Stomach smooth muscle (tissue), 2 donors: ENCODE results near the gene EMILIN2.

Source experiments
- H3K27ac ChIP-seq: one replicate; pipeline ENCODE4 v1.7.0; 2013; ENCODE audit warnings: mild to moderate bottlenecking, low read length, inconsistent platforms
- H3K27me3 ChIP-seq, 2 donors: one replicate each; pipeline ENCODE4 v1.7.0; 2013; ENCODE audit warnings: low read length in 2 of 2; ENCODE audit not compliant: insufficient read depth in 2 of 2, control insufficient read depth in 1 of 2
- H3K36me3 ChIP-seq, 2 donors: one replicate each; pipeline ENCODE4 v1.7.0; 2013; ENCODE audit warnings: low read length in 2 of 2; ENCODE audit not compliant: control insufficient read depth in 2 of 2, insufficient read depth in 2 of 2
- H3K4me1 ChIP-seq: one replicate; pipeline ENCODE4 v1.7.0; 2013; ENCODE audit warnings: low read length; ENCODE audit not compliant: control insufficient read depth, insufficient read depth
- H3K4me3 ChIP-seq, 2 donors: one replicate each; pipeline ENCODE4 v1.7.0; 2013; ENCODE audit warnings: low read length in 2 of 2
- H3K9ac ChIP-seq, 2 donors: one replicate each; pipeline ENCODE4 v1.7.0; 2013; ENCODE audit warnings: low read length in 2 of 2, mild to moderate bottlenecking in 1 of 2
- H3K9me3 ChIP-seq, 2 donors: one replicate each; pipeline ENCODE4 v1.7.0; 2013; ENCODE audit warnings: low read length in 2 of 2; ENCODE audit not compliant: control insufficient read depth in 2 of 2
- donor health status: healthy.
- donor health status: Pancreatic carcinoma.

Gene EMILIN2

DNA sequence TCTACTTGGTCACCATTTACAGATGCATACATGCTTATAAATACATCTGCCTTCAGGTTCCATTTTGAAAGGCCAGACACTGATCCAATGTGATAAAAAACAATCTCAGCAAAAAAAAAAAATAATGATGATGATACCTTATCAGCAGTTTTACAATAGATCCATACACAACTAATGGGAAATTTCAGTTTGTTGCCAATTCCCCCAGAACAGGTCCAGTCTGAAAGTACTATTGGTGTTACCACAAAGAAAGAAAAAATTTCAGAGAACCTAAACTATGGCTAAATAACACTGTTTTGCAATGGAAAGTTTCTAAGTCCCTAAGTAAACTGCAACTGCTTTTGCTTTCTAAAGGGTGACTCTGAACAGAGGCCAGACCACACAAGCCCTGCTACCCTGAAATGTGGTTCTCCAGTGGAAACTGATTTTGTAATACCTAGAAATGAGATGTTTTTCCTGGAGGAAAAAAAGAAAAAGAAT, 112.1 kb downstream of the EMILIN2 start:
- Histone ChIP-seq H3K4me1 (peaks cover 6% of the 10 kb centered on the region), H3K27ac (no peak overlapping the region), H3K36me3 (peaks cover 0 to 2% of the 10 kb centered on the region in 2 donors), H3K9me3 (no peaks in the 10 kb centered on the region), H3K4me3 (no peak overlapping the region), H3K27me3 (no peaks in the 10 kb centered on the region), H3K9ac (no peak overlapping the region)

DNA sequence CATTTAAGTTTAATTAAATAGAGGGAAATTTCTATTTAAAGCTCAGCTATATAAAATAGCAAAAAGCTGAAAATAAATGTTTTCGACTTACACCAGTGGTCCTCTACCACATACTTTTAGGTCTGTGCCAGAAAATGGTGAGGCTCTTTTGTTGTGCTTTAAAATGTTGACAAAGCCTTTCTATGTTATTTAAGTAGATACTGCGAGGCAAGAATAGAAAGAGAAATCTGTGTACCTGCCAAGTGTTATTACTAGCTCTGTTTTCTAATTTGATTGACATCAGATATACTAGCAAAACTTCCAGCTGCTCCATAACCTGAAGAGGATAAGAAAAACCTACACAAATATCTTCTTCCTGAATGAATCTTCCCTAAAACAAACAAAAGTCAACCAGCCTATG, 112.5 kb downstream of the EMILIN2 start:
- H3K27ac ChIP-seq, result no peak overlapping the region
- no peak overlapping the region for H3K4me3 ChIP-seq
- H3K4me1 ChIP-seq, result peaks cover 6% of the 10 kb centered on the region

DNA sequence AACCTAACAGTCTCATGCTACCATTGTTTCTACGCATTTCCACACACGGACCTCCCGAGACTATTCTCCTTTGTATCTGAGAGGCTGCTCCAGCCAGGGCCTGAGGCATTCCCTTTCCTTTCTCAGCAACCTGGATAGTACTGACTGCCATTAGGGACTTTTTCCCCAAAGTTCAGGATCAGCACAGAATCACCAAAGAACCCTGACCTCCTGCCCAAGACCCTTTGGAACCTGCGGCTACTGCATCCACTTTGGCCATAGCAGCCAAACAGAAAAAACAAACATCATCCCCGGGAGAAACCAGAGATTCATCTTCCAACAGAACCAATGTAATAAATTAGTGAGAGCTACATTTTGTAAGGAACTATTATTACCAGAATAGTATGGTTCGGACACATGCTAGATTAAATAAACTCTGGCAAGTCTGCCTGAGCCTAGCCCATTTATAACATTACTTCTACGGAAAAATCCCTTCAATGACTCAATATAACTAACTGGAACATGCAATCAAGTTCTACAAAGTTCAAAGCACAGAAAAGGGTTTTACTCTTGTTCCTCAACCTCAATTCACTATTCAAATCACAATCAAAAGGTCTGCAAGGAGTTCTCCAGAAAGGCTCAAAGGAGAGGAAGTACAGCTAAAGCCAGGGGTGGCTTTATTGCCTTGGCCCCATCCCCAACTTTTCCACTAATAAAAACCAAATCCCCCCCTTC, 114.3 kb downstream of the EMILIN2 start:
- H3K27me3 ChIP-seq, result no peaks in the 10 kb centered on the region
- H3K9me3 ChIP-seq, result no peaks in the 10 kb centered on the region
- no peaks in the 10 kb centered on the region for H3K36me3 ChIP-seq
- H3K4me1 ChIP-seq, result peaks cover 6% of the 10 kb centered on the region
- no peak overlapping the region for H3K27ac ChIP-seq
- H3K9ac ChIP-seq, result no peak overlapping the region
- H3K4me3 ChIP-seq, result no peak overlapping the region

More for the DNA sequence above, 112.5 kb downstream of the EMILIN2 start:
- no peaks in the 10 kb centered on the region for H3K9me3 ChIP-seq
- no peaks in the 10 kb centered on the region for H3K27me3 ChIP-seq
- H3K36me3 ChIP-seq, result peaks cover 0 to 2% of the 10 kb centered on the region in 2 donors
- H3K9ac ChIP-seq, result no peak overlapping the region

DNA sequence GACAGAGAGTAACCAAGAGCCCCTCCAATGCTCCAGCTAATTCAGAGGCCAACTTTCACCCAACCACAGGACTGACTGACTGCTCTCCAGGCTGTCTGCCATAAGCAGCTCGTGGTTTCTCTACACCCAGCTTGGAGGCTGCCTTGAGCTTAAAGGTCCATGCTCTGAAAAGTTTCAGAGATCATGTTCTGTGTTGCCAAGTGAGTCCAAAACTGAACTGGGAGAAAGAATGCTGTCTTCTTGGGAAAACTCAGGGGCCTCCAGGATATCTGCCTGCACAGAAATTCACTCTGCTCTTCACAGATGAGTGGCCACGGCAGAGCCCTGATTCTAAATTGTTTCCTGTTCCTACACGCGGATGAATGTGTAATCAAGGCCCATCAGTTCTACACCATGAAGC, 115.0 kb downstream of the EMILIN2 start:
- H3K9ac ChIP-seq, result no peak overlapping the region
- H3K27me3 ChIP-seq, result no peaks in the 10 kb centered on the region
- H3K4me1 ChIP-seq, result peaks cover 6% of the 10 kb centered on the region
- no peaks in the 10 kb centered on the region for H3K36me3 ChIP-seq
- H3K4me3 ChIP-seq, result no peak overlapping the region
- peak overlapping the region; percentile 19 for H3K27ac ChIP-seq
- H3K9me3 ChIP-seq, result no peaks in the 10 kb centered on the region

DNA sequence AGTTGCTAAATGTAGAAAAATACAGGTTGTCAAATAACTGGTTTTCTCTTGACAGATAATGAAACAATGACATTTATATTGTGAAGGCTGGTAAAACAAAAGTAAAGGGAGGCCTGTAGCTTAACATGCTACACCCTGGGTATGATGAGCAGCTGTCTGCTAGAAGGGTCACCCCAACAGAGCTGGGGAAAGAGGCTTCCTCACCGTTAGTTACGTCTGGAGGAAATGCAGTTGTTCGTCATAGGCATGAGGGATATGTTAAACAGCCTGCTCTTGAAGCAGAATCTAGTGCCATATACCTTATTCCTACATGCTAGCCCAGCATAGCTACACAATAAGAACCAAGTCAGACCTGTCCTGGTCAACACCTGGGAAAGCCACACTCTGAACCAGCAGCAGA, 116.2 kb downstream of the EMILIN2 start:
- Histone ChIP-seq H3K36me3 (no peaks in the 10 kb centered on the region), H3K4me3 (no peak overlapping the region), H3K27ac (no peak overlapping the region), H3K27me3 (no peaks in the 10 kb centered on the region), H3K9ac (no peak overlapping the region), H3K9me3 (no peaks in the 10 kb centered on the region), H3K4me1 (peaks cover 6% of the 10 kb centered on the region)

DNA sequence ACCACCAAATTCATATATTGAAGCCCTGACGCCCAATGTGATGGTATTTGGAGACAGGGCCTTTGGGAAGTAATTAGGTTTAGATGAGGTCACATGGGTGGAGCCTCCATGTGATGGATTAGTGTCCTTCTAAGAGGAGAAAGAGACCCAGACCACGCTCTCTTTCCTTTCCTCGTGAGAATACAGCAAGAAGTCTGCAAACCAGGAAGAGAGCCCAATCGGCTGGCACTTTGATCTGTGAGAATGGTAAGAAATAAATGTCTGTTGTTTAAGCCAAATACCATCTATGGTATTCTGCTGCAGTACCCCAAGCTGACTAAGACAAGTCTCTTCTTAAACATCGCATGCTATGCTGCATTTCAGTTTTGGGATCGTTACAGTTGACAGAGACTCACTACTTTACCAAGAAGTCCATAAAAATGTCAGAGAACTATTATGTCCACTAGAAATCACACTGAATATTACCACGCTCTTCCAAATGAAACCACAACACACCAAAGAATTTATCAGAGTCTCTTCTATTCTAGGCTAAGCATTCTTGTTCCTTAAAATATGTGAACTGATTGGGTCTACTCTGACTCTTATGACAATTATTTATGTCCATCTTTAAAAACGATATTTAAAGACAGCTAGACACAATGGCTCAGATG, 117.7 kb downstream of the EMILIN2 start:
- peaks cover 6% of the 10 kb centered on the region for H3K4me1 ChIP-seq
- no peak overlapping the region for H3K9ac ChIP-seq
- H3K27me3 ChIP-seq, result no peaks in the 10 kb centered on the region
- H3K4me3 ChIP-seq, result no peak overlapping the region
- H3K27ac ChIP-seq, result no peak overlapping the region
- H3K9me3 ChIP-seq, result no peaks in the 10 kb centered on the region
- H3K36me3 ChIP-seq, result no peaks in the 10 kb centered on the region
